HL-60/S4 treated with phorbol 12-myristate 13-acetate at 8.2 ng/mL for 4 days and 3 days (cell line): ENCODE measurements around the gene USP38.
"Not testable (repeated sequence)": the region's sequence is repeated elsewhere in the genome, so short reads cannot be mapped to it uniquely, and the experiment has no call there.

Source experiments
- in situ Hi-C: fragments of 300-500 bp; cut with MboI; formaldehyde crosslinking; loops from 2 replicates; pipeline ENCODE4 v1.15.0; 2022; ENCODE audit warnings: low sequenced_read_pairs

Gene USP38

GRCh38 chr4:143203577-143203976 is 18.9 kb downstream of the USP38 start:
- in situ Hi-C loops = no loop called here

DNA sequence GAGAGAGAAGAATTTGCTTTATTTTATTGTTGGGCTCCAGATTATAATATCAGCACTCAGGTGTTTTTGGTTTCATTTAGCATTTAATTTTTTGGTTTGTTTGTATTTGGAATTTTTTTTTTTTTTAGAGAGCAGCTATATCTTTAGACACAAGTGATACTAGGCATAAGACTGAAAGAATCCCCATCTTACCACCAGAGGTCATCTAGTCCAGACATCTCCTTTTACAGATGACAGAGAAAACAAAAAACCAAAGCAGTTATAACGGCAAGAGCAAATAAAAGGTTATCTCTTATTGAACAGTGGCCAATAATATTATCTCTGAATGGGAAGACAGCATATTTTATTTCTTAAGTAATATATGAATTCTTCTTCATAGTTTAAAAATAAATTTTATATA is 22.8 kb downstream of the USP38 start:
- in situ Hi-C loops = no loop called here

GRCh38 chr4:143212566-143212965 is 27.8 kb downstream of the USP38 start:
- in situ Hi-C loops = no loop called here

DNA sequence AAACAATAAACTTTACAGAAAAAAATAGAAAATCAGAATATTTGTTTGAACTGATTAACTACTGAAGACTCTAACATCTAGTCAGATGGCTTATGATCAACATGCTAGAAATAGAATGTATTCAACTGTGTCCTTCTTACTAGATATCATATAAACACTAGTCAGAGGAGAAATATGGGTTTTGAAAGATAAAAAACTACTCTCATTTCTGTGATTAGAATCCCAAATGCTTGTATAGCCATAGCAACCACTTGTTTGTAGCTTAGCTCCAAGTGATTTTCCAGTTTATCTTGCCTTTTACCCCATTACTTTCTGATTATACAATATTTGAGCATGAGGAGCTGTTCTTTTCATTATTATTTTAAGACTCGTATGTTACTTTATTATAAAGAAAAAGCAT is 31.2 kb downstream of the USP38 start:
- in situ Hi-C loops = no loop called here

- in situ Hi-C loops = no loop called here
Measured at GRCh38 chr4:143224255-143224654, 39.5 kb downstream of the USP38 start.

DNA sequence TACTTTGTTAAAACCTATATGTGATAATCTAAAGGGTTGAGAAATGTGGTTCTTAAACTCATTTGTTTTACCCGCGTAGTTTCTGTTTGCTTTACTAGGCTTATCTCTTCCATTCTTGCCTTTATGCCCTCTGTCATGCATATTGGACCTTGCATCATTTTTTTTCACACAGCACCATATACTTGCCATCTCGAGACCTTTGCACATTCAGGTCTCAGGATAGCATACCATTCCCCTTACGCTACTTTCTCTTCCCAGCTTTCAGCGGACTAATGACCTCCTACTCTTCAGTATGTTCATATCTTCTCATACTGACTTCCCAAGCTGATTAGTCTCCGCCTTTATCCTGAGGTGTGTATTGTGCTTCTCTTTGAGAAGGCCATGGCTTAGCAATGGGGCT is 40.5 kb downstream of the USP38 start:
- in situ Hi-C loops = no loop called here

DNA sequence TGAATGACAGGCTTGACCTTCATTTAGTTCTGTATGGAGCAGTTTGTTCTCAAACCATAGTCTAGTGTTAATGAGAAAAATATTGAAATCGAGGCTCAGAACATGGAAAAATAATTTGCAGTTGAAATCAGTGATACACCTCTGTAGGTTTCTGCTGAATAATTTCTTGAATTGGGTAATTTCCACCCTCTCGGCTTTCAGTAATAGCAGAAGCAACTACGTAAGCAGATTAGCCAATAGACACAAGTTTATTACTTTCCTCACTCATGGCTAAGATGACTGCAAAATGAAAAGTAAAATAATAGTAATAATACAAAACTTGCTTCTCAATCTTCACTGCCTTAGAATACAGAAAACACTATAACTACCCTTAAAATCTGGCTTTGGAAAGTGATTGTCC is 46.0 kb downstream of the USP38 start:
- in situ Hi-C loops = no loop called here

- in situ Hi-C loops = no loop called here
Measured at GRCh38 chr4:143232277-143232676, 47.6 kb downstream of the USP38 start.

DNA sequence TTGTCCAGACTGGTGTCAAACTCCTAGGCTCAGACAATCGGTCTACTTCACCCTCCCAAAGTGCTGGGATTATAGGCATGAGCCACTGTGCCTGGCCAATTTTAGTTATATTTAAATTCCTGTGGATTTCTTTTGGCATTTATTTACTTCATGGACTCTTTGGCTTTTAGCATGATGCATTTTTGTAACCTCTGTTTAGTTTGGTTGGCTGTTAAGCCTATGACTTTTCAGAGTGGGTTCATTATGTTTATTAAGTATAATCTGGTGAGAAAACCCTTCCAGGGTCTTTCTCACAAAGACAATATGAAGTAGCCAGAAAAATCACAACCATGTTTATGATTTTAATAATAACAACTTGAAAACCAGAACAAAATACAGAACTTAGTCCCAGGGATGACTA is 49.4 kb downstream of the USP38 start:
- in situ Hi-C loops = no loop called here

DNA sequence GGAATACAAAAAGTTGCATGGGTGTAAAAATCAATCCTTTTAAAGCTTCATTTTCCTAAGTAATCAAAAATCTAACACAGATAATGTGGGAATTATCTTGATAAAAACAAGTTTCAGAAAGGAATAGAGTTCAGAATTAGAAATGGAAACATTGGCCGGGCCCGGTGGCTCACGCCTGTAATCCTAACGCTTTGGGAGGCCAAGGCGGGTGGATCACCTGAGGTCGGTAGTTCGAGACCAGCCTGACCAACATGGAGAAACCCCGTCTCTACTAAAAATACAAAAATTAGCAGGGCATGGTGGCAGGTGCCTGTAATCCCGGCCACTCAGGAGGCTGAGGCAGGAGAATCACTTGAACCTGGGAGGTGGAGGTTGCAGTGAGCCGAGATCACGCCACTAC is 52.5 kb downstream of the USP38 start:
- in situ Hi-C loops = not testable (repeated sequence)

GRCh38 chr4:143240939-143241679 is 56.4 kb downstream of the USP38 start:
- in situ Hi-C loops = no loop called here

DNA sequence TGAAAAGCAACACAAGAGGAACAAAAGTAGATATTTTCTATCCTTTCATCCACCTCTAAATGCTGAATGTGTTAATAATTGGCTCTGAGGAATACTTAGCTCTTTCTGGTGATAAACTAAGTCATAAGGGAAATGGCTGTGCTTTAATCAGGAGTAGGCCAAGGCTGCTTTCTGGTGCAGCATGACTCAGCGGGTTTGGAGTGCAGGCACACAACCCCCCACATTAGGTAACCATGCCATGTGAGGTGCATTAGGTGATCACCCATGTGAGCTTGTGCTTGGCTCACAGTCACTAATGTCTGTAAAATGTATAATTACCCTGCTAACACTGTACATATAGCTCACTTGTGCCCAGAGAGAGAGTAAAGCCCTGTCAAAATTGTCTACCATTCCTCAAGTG is 57.2 kb downstream of the USP38 start:
- in situ Hi-C loops = no loop called here

DNA sequence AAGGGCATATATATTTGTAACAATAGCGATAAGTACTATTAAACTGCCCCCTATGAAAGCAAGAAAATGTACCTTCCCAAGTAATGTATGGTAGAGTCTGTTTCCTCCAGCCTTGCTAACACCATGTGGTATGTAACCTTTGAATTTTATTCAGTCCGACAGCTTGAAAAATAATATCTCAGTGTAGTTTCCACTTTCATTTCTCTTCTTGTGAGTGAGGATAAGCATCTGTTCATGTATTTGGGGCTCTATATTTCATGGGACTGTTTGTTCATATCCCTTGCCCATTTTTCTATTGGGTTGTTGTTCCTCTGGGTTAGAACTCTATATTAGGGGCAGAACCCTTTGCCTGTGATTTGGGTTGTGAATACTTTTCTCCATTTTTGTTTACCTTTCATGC is 58.3 kb downstream of the USP38 start:
- in situ Hi-C loops = no loop called here

DNA sequence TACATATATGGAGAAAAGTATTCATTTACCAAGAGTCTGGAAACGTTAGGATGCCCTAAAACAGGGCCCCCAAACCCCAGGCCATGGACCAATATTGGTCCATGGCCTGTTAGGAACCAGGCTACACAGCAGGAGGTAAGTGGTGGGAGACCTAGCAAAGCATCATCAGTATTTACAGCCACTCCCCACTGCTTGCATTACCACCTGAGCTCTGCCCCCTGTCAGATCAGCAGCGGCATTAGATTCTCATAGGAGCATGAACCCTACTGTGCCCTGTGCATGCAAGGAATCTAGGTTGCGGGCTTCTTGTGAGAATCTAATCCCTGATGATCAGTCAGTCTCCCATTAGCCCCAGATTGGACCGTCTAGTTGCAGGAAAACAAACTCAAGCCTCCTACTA is 62.3 kb downstream of the USP38 start:
- in situ Hi-C loops = no loop called here

- in situ Hi-C loops = no loop called here
Measured at GRCh38 chr4:143247866-143248265, 63.1 kb downstream of the USP38 start.

DNA sequence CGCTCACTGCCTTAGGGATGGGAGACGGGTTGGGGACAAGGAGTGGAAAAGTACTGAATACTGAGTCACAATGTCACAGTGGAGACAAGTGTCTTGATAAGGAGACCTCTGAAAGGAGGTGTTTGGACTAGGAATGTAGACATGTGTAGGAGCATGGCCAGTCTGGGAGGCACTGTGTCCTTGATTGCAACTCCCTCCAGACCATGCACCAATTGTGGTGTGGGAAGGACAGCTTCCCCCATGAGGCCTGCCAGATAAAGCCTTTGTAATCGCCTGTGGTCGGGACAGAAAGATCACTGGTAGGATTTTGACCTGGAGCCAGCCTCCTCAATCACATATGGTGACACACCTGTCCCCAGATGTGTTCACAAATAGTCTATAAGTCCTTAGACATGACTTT is 64.1 kb downstream of the USP38 start:
- in situ Hi-C loops = no loop called here

GRCh38 chr4:143250617-143251016 is 65.9 kb downstream of the USP38 start:
- in situ Hi-C loops = no loop called here

DNA sequence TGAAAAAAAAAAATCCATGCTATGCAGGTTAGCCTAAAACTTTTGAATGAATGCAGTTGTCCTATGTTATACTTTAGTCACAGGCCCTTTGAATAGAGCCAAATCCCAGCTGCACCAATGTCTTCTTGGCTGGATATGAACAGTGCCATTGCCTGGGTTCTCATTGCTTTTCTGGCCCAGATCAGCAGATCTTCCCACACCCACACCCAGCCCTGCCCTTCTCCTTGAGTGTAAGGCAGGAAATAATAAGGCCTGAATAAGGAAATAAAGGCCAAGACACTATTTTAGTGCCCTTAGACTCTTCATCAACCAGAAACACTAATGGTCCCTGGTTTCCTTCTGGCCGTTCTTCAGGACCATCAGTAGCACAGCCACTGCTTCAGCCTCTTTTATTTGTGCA is 66.6 kb downstream of the USP38 start:
- in situ Hi-C loops = no loop called here

DNA sequence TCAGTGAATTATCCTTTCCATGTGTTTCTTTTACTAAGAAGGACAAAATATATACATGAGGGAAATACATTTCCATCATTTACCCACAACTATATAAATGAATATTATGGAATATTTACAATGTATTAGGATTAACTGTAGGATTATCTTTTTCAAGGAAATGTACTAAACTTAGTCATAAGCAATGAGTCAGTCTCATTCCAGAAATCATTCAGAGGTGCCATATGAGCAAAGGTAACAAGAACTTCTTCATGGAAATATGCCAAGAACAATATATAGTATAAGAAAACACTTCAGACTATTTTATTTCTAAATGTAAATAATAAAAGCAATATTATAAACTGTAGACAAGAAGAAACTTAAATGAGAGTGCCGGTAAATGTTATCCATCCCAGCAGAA is 67.1 kb downstream of the USP38 start:
- in situ Hi-C loops = no loop called here

GRCh38 chr4:143252478-143252877 is 67.8 kb downstream of the USP38 start:
- in situ Hi-C loops = no loop called here

DNA sequence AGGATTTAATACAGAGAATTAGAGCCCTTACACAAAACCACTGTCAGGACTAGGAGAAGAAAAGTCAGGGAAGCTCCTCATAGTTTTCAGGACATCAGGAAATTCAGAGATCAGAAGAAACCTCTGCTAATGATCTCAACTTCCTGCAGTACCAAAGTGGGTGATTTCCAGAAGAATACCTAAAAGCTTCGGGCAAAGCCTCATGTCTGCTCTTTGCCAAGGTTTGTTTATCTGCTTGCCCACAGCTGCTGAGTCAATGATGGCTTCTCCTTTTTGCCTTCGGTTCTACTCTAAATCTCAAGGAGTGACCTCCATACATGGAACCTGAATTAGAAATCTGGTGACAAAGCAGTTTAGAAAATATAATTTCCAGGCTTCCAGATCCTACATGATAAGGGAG is 68.4 kb downstream of the USP38 start:
- in situ Hi-C loops = no loop called here

DNA sequence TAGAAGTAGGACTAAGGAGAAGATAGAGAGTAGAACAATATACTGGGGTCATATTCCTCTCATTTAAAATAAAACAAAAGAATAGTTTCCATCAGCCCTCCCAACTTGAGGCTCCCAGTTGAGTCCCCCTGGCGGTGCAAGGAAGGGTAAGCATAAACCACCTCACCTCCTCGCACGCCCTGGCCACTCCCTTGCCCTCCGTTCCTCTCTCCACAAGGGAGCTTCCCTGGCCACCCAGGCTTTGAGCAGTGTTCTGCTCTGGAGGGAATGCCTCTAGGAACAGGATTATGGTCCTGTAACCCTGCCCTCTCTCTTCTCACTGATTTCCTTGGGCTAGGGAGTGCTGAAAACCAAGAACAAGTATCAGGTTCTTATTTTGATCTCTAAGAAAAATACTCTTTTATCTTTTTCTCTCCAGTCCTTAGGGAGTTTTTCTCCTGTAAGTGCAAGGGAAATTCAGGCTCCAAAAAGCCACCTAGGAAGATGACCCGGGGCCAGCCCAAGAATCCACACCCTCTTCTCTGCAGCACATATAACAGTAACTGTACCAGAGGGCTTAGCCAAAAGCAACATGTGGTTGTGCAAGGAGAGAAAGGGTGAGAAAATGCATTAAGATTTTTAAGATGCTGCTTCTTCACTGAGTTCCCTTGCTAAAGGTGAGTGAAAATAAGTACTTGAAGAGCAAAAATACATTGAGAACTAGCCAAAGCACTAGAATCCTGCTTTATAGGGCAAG is 69.9 kb downstream of the USP38 start:
- in situ Hi-C loops = no loop called here

GRCh38 chr4:143256456-143256855 is 71.7 kb downstream of the USP38 start:
- in situ Hi-C loops = no loop called here
